ENCODE results near the gene VSX1.

Gene VSX1

GRCh38 chr20:25087186-25087929 is 5.4 kb upstream of the VSX1 start:
- no peak for DNase-seq (ENCODE audit: low read depth)

- no peak for DNase-seq (ENCODE audit: low read depth)
These were observed 4.0 kb upstream of the VSX1 start for GRCh38 chr20:25085756-25086495.

- DNase-seq (ENCODE audit: low read depth), result no peak
These were observed 2.8 kb upstream of the VSX1 start for GRCh38 chr20:25084626-25085187.

- DNase-seq (ENCODE audit: low read depth), result no peak
These were observed 2.1 kb upstream of the VSX1 start for GRCh38 chr20:25083773-25084625.

- DNase-seq (ENCODE audit: low read depth), result no peak
These were observed 1.3 kb upstream of the VSX1 start for GRCh38 chr20:25083141-25083772.

GRCh38 chr20:25082498-25082873 is 545 bp upstream of the VSX1 start:
- no peak for DNase-seq (ENCODE audit: low read depth)

- no peak for DNase-seq (ENCODE audit: low read depth)
These were observed 744 bp downstream of the VSX1 start for GRCh38 chr20:25081065-25081729.

GRCh38 chr20:25079171-25079570 is 2.8 kb downstream of the VSX1 start:
- DNase-seq (ENCODE audit: low read depth), result no peak

GRCh38 chr20:25078662-25079061 is 3.3 kb downstream of the VSX1 start:
- DNase-seq (ENCODE audit: low read depth), result no peak

- no peak for DNase-seq (ENCODE audit: low read depth)
These were observed 4.3 kb downstream of the VSX1 start for GRCh38 chr20:25077610-25078169.

GRCh38 chr20:25076731-25077609 is 5.0 kb downstream of the VSX1 start:
- DNase-seq (ENCODE audit: low read depth), result no peak

- DNase-seq (ENCODE audit: low read depth), result no peak
These were observed 5.7 kb downstream of the VSX1 start for GRCh38 chr20:25076201-25076600.

GRCh38 chr20:25073544-25073943 is 8.4 kb downstream of the VSX1 start:
- no peak for DNase-seq (ENCODE audit: low read depth)

GRCh38 chr20:25072226-25072811 is 9.6 kb downstream of the VSX1 start:
- DNase-seq (ENCODE audit: low read depth), result no peak

GRCh38 chr20:25071734-25072133 is 10.2 kb downstream of the VSX1 start:
- no peak for DNase-seq (ENCODE audit: low read depth)

- DNase-seq (ENCODE audit: low read depth), result no peak
These were observed 11.0 kb downstream of the VSX1 start for GRCh38 chr20:25070821-25071473.

- DNase-seq (ENCODE audit: low read depth), result no peak
These were observed 14.6 kb downstream of the VSX1 start for GRCh38 chr20:25067102-25067987.

GRCh38 chr20:25066386-25066785 is 15.6 kb downstream of the VSX1 start:
- DNase-seq (ENCODE audit: low read depth), result no peak

Data from fibroblast of the conjunctiva (primary cell).